Astrocyte (in vitro differentiated cells and primary cell): ENCODE data around the gene NCOR2. TPM values are rescaled to one million over a fixed set of nuclear protein-coding genes. Genes with fewer than 3 reads are reported as not detected.

Experiments used
- DNase-seq: peaks from one replicate; pipeline ENCODE4 v3.0.0-alpha.2; 2010; ENCODE audit warnings: low read depth
- FAIRE-seq: peaks from 2 replicates; lab custom pipeline; 2011; peaks lifted over from hg19 to GRCh38; lab: Jason Lieb, UNC
- H2AFZ ChIP-seq: 2 replicates; pipeline ENCODE4 v1.6.0; 2012; ENCODE audit warnings: low read depth, low read length, inconsistent platforms
- H3K27ac ChIP-seq: 2 replicates; pipeline ENCODE4 v1.5.1; 2011; ENCODE audit warnings: low read depth, low read length, inconsistent platforms
- H3K27me3 ChIP-seq: 2 replicates; pipeline ENCODE4 v1.6.0; 2011; ENCODE audit warnings: low read length, inconsistent platforms; ENCODE audit not compliant: insufficient read depth
- H3K36me3 ChIP-seq: 2 replicates; pipeline ENCODE4 v1.5.1; 2011; ENCODE audit warnings: low read length, inconsistent platforms; ENCODE audit not compliant: insufficient read depth
- H3K4me1 ChIP-seq: 2 replicates; pipeline ENCODE4 v1.5.1; 2011; ENCODE audit warnings: low read length, inconsistent platforms; ENCODE audit not compliant: insufficient read depth
- H3K4me2 ChIP-seq: 2 replicates; pipeline ENCODE4 v1.6.0; 2012; ENCODE audit warnings: low read length, inconsistent platforms
- H3K4me3 ChIP-seq: 2 replicates; pipeline ENCODE4 v1.5.1; 2011; ENCODE audit warnings: low read depth, mild to moderate bottlenecking, low read length, inconsistent platforms; ENCODE audit not compliant: insufficient read depth
- H3K79me2 ChIP-seq: 2 replicates; pipeline ENCODE4 v1.6.0; 2012; ENCODE audit warnings: mild to moderate bottlenecking, low read length, inconsistent platforms; ENCODE audit not compliant: insufficient read depth
- H3K9ac ChIP-seq: 2 replicates; pipeline ENCODE4 v1.6.0; 2012; ENCODE audit warnings: mild to moderate bottlenecking, low read length, inconsistent platforms
- H3K9me3 ChIP-seq: 2 replicates; pipeline ENCODE4 v1.5.1; 2012; ENCODE audit warnings: low read depth, mild to moderate bottlenecking, low read length, inconsistent platforms; ENCODE audit not compliant: insufficient read depth
- H4K20me1 ChIP-seq: 2 replicates; pipeline ENCODE4 v1.6.0; 2012; ENCODE audit warnings: low read length, inconsistent platforms; ENCODE audit not compliant: insufficient read depth
- H3K27ac Mint-ChIP-seq: one replicate; pipeline ENCODE4 v1.8.0; 2021; ENCODE audit warnings: mild to moderate bottlenecking, mixed read lengths; ENCODE audit not compliant: unreplicated experiment
- H3K27me3 Mint-ChIP-seq: one replicate; pipeline ENCODE4 v1.8.0; 2021; ENCODE audit warnings: low read depth, mixed read lengths; ENCODE audit not compliant: unreplicated experiment
- H3K36me3 Mint-ChIP-seq: one replicate; pipeline ENCODE4 v1.8.0; 2021; ENCODE audit warnings: low read depth, mixed read lengths; ENCODE audit not compliant: unreplicated experiment
- H3K4me1 Mint-ChIP-seq: one replicate; pipeline ENCODE4 v1.8.0; 2021; ENCODE audit warnings: low read depth, mixed read lengths; ENCODE audit not compliant: unreplicated experiment
- H3K4me3 Mint-ChIP-seq: one replicate; pipeline ENCODE4 v1.8.0; 2021; ENCODE audit warnings: mild to moderate bottlenecking, moderate library complexity, mixed read lengths; ENCODE audit not compliant: unreplicated experiment
- H3K9me3 Mint-ChIP-seq: one replicate; pipeline ENCODE4 v1.8.0; 2021; ENCODE audit warnings: mild to moderate bottlenecking, mixed read lengths; ENCODE audit not compliant: unreplicated experiment
- EZH2 ChIP-seq: IDR thresholded peaks from 2 replicates; pipeline ENCODE4 v1.6.1; 2012; ENCODE audit warnings: mild to moderate bottlenecking, low read length, inconsistent platforms; ENCODE audit not compliant: insufficient read depth
- total RNA-seq: library from RNA; stranded (reverse); gene quantifications from 2 replicates; pipeline ENCODE4 v1.2.1, GENCODE V29; 2021
- TF ChIP-seq, protein P1 (sequence below): IDR thresholded peaks from 2 replicates; pipeline ENCODE4 v1.5.1; 2011; ENCODE audit warnings: low read depth, mild to moderate bottlenecking, inconsistent platforms, low read length, moderate library complexity; ENCODE audit not compliant: insufficient read depth

NCOR2 gene
- total RNA-seq, 1 donor from 2014 or later = 425 TPM

DNA sequence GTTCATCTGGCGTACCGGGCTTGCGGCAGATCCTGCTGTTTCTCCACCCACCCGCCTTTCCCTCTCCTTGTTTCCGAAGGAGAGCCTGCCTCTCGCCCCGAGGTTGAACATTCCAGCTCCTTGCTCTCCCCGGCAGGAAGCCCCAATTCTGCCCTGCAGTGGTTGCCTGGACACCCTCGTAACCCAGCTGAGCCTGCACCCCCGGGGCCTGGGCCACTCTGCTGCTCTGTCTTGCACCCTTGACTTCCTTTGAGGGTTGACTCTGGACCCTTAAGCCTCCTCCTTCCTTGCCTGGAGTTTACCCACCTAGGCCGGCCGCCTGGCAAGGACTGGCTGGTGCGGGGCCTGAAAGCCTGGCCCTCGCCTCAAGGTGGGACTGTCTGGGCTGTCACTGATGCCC, 25.8 kb upstream of the NCOR2 start:
- Mint-ChIP-seq H3K9me3 (peaks cover 16% of the 10 kb centered on the region), H3K4me3 (no peak overlapping the region), H3K4me1 (peaks cover 5% of the 10 kb centered on the region), H3K27me3 (peaks cover 12% of the 10 kb centered on the region), H3K27ac (no peak overlapping the region), H3K36me3 (peaks cover 2% of the 10 kb centered on the region)
- H3K36me3 ChIP-seq = no peaks in the 10 kb centered on the region
- no peak for TF ChIP-seq EZH2
- TF ChIP-seq, protein P1, sequence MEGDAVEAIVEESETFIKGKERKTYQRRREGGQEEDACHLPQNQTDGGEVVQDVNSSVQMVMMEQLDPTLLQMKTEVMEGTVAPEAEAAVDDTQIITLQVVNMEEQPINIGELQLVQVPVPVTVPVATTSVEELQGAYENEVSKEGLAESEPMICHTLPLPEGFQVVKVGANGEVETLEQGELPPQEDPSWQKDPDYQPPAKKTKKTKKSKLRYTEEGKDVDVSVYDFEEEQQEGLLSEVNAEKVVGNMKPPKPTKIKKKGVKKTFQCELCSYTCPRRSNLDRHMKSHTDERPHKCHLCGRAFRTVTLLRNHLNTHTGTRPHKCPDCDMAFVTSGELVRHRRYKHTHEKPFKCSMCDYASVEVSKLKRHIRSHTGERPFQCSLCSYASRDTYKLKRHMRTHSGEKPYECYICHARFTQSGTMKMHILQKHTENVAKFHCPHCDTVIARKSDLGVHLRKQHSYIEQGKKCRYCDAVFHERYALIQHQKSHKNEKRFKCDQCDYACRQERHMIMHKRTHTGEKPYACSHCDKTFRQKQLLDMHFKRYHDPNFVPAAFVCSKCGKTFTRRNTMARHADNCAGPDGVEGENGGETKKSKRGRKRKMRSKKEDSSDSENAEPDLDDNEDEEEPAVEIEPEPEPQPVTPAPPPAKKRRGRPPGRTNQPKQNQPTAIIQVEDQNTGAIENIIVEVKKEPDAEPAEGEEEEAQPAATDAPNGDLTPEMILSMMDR = no peak
- FAIRE-seq (no peak), DNase-seq (no peak)
- H3K27me3 ChIP-seq = no peaks in the 10 kb centered on the region
- no peak overlapping the region for H3K4me2 ChIP-seq
- no peaks in the 10 kb centered on the region for H4K20me1 ChIP-seq
- H3K27ac ChIP-seq = no peak overlapping the region
- H3K4me1 ChIP-seq = peaks cover 22% of the 10 kb centered on the region
- no peak overlapping the region for H2AFZ ChIP-seq
- H3K4me3 ChIP-seq = no peak overlapping the region
- no peaks in the 10 kb centered on the region for H3K79me2 ChIP-seq
- peaks cover 11% of the 10 kb centered on the region for H3K9me3 ChIP-seq
- H3K9ac ChIP-seq = no peak overlapping the region

DNA sequence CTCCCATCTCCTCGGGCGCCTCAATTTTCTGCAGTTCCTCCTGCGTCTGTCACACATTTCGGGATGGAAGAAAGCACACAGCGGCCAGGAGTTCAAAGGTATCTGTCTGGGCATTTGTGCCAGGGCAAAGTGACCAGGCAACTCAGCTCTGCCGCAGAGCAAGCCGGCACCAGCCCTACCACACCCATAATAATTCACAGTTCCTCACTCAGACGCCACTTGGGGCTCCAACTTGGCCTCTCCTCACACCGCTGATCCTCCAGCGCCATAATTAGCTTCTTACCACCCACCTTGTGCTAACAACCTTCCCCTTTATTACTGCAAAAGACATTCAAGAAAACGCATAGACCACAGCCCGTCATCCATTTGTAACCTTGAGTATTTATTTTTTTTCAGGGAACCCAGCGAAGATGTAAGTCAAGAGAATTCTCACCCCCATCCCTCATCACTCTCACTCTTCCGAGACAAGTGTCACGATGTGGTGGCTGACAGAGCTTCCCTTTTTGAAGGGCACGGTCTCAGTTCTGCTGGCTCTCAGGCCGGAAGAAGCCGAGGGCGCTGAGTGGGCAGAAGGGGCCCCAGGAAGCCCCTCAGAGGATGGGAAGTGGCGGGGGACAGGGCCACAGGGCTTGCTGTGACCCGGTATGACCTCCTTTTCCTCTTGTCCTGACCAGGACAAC, 25.2 kb upstream of the NCOR2 start:
- Mint-ChIP-seq H3K4me3 (peak overlapping the region; percentile 4), H3K4me1 (peaks cover 5% of the 10 kb centered on the region), H3K27me3 (peaks cover 13% of the 10 kb centered on the region), H3K36me3 (peaks cover 3% of the 10 kb centered on the region), H3K27ac (no peak overlapping the region), H3K9me3 (peaks cover 17% of the 10 kb centered on the region)
- Histone ChIP-seq H3K27ac (no peak overlapping the region), H3K4me3 (no peak overlapping the region), H4K20me1 (no peaks in the 10 kb centered on the region), H3K79me2 (no peaks in the 10 kb centered on the region), H3K9me3 (peaks cover 11% of the 10 kb centered on the region), H3K36me3 (no peaks in the 10 kb centered on the region), H3K4me2 (peak overlapping the region; percentile 48), H3K4me1 (peaks cover 22% of the 10 kb centered on the region), H3K27me3 (no peaks in the 10 kb centered on the region), H3K9ac (no peak overlapping the region), H2AFZ (no peak overlapping the region)
- TF ChIP-seq EZH2 = no peak
- TF ChIP-seq, protein P1 = no peak
- FAIRE-seq (no peak), DNase-seq (no peak)

DNA sequence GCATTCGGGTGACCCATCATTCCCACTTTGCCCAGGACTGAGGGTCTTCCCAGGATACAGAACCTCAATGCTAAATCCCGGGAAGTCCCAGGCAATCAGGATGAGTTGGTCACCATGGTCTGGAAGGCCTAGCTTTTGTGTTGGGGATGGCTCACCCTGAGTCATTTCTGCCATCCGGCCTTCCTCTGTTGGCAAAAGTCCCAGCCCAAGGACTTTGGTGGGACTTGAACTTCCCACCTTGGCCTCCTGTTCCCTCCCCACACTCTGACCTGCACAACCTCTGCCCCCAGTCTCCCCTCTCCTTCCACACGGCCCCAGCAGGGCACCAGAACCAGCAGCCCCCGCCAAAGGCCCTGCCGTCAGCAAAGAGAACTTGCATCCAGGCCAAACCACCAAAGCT, 24.6 kb upstream of the NCOR2 start:
- Mint-ChIP-seq H3K27me3 (peaks cover 13% of the 10 kb centered on the region), H3K4me1 (peaks cover 5% of the 10 kb centered on the region), H3K36me3 (peaks cover 4% of the 10 kb centered on the region), H3K9me3 (peaks cover 18% of the 10 kb centered on the region), H3K4me3 (no peak overlapping the region), H3K27ac (no peak overlapping the region)
- Histone ChIP-seq H4K20me1 (no peaks in the 10 kb centered on the region), H3K27ac (peak overlapping the region; percentile 63), H3K4me1 (peaks cover 22% of the 10 kb centered on the region), H3K4me2 (peak overlapping the region; percentile 48), H2AFZ (peak overlapping the region; percentile 21), H3K9me3 (peaks cover 11% of the 10 kb centered on the region), H3K79me2 (no peaks in the 10 kb centered on the region), H3K36me3 (no peaks in the 10 kb centered on the region), H3K27me3 (no peaks in the 10 kb centered on the region), H3K9ac (peak overlapping the region; percentile 39), H3K4me3 (no peak overlapping the region)
- peak; percentile 65 for FAIRE-seq
- peak; percentile 74 for DNase-seq
- TF ChIP-seq, protein P1 = no peak
